Stimulated activated CD8-positive, alpha-beta memory T cell treated with anti-CD3 and anti-CD28 coated beads, Interleukin-4, amount 100 ng/mL, for 48 hours (primary cell): ENCODE measurements around the gene CCDC112.
"Not testable (repeated sequence)": the region's sequence is repeated elsewhere in the genome, so short reads cannot be mapped to it uniquely, and the experiment has no call there.

Experiments
- DNase-seq: peaks from one replicate; pipeline ENCODE4 v3.0.0-alpha.2; 2020

CCDC112 gene

GRCh38 chr5:115296124-115297022, at the start of gene CCDC112:
TSS of gene CCDC112 (minus strand) at chr5:115296654. CDS start at chr5:115296543, 111 bp downstream.
- DNase-seq = peak; percentile 86

DNA sequence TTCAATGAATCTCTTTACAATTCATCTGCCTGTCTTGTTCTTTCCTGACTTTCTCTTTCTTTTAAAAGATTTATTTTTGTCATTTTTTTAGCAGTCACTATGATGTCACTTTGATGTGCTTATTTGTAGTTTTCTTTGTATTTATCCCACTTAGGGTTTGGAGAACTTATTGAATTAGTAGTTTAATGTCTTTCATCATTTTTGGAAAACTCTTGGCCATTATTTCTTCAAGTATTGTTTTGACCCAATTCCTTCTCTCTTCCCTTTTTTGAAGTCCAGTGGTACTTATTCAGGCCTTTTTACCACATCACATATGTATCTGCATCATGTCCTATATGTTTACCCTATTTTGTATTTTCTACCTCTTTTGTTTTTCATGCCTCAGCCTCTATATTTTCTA, 48.9 kb upstream of the CCDC112 start:
- no peak for DNase-seq

DNA sequence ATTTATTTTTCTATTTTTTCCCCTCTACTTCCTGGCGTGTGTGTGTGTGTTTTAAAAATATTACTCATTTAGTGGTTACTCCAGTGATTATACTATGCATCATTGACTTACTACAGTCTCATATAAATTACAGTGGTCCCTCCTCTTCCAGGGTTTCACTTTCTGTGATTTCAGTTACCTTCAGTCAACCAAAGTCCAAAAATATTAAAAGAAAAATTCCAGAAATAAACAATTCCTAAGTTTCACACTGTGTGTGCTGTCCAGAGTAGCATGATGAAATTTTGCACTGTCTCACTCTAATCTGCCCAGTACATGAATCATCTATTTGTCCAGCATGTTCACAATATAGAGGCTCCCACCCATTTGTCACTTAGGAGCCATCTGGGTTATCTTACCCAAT, 47.4 kb upstream of the CCDC112 start:
- DNase-seq = no peak

DNA sequence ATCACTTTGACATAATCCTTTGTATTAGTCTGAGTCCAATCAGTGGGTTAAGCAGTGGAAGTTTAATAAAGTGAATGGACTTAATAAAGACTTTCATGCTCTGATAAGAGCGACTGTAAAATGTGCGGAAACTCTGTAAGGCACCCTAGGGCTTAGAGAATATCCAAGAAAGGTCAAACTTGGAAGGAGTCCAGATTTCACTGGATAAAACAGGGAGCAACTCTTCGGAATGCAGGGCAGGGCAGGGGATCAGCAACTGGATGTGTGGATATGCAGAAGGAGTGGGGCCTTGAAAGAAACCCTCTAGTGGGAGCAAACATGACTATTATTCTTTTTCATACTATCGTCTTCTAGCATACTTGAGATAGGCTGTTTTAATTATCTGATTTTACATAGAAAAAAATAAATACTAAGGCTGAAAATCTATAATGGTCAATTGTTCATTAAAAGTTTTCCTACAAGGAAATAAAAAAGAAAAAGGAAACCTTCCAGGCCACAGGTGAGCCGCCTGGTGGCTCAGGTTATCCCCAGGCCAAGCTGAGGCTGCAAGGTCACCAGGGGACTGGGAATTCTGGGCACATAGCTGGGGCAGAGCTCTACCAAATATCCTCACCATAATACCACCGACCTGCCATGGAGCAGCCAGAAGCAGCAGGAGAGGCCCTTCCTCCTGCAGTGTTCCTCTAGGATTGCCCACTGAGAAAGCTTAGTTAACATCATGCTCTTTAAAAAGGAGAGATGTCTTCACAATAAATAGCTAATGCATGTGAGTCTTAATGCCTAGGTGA, 46.3 kb upstream of the CCDC112 start:
- DNase-seq = no peak

- no peak for DNase-seq
Observed at GRCh38 chr5:115341745-115342144, 45.3 kb upstream of the CCDC112 start.

DNA sequence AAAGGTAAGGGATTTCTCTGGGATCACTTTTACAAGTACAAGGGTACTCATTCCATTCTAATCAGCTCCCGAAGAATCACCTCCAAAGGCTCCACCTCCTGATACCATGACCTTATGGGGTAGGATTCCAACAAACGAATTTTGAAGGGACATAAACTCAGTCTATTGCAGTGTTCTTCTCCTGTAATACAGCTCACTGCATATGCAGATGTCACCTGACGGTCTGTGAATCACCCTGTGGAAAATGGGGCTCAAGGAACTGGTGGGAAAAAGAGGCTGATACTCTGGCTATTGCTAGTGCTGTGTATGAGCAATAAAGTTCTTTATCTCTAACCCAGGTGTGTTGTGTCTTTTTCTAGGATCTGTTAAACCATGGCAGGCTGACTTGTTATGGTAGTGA, 42.4 kb upstream of the CCDC112 start:
- no peak for DNase-seq

GRCh38 chr5:115337882-115338281, 41.4 kb upstream of the CCDC112 start:
- DNase-seq = no peak

DNA sequence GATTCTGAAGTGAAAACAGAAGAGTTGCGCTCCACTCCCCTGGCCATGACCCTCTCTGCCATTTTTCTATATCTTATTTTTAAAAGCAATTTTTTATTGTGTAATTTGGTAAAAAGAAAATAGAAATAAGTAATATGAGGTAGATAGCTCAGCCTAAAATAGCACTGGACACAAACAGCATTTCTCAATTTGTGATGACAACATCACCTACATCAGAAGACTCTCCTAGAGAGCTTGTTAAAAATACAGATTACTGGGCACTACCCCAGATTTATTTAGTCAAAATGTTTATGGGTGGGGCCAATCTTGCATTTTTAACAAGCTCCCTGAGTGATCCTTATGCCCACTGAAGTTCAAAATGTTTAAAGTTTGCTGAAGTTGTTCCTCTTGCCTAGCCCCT, 40.5 kb upstream of the CCDC112 start:
- DNase-seq = no peak

DNA sequence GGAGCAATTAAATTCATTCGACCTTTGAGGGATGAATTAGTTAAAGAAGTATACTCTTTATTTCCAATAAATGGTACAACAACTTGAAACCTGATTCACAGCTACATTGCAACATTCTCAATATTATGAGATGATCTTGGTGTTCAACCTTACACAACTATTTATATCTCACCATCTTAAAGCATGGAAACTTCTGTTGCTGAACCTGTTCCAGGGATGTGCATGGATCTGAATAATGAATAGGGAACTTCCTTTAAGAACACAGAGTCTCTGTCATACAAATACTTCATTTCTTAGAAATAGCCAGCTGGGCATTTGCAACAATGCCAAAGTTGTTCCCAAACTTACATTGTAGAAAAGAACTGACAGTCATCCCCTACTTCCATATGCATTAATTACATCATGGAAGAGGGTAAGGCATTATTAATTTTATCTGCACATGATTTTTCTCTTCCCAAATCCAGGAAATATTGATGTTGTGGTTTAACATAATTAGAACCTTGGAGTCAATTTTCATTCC, 39.8 kb upstream of the CCDC112 start:
- no peak for DNase-seq

GRCh38 chr5:115335301-115335700, 38.8 kb upstream of the CCDC112 start:
- DNase-seq = no peak

DNA sequence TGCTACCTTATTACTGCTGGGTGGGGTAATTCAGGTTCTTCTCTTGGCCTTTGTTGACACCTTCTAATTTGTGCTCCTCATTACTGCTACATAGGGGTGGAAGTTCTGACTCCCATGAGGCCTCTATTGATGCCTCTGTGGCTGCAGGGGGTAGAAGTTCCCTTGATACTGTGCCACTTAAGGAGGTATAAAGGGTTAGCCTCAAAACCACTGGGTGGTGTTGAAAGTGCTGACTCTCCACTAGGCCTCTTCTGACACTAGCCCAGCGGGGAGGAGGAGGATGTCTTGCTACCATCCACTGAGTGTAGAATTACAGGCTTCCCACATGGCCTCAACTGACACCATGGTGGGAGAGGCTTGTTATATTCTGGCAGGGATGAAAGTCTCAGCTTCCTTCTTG, 36.7 kb upstream of the CCDC112 start:
- no peak for DNase-seq

DNA sequence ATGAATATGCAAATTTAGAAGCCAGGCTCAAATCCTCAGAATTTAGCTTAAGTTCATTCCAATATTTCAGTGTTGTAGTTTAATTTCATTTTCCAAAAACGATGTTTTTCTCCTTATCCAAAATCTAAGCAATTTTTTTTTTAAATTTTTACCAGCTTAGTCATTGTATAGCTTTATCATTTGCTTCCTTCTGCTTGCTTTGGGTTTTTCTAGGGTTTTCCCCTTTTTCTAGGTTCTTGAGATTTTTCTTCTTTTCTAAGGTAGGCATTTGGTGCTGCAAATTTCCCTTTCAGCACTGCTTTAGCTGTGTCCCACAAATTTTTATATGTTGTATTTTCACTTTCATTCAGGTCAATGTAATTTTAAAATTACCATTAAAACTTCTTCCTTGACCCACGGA, 34.4 kb upstream of the CCDC112 start:
- DNase-seq = no peak

GRCh38 chr5:115329475-115329874, 33.0 kb upstream of the CCDC112 start:
- DNase-seq = no peak

DNA sequence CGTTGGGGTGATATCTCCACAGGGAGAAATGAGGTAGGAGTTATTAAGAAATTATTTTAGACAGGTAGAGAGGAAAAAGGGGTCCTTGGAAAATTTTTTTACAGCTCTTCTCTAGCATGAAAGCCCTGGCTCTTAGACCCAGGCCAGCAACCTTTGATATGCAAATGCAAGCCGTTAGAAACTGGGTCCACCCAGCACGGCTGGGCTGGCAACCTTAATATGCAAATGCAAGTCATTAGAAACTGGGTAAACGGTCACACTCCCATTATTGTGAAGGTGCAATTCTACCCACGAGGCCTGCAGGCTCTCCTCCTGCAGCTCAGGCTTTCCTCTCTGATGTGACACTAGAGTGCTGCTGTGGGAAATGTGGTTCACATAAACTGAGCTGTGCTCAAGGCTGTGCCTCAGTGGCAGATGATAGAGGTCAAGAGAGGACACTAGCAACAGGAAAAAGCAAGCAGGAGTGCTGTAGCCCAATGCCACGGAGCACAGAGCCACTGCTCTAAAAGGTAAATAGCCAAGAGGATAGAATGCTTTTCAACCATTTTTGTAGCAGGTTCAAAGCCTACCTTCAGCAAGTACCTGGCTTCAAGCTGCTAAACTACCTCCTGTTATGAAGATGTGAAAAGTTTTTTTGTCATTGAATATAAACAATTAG, 32.3 kb upstream of the CCDC112 start:
- not testable (repeated sequence) for DNase-seq

GRCh38 chr5:115325296-115325959, 29.0 kb upstream of the CCDC112 start:
- DNase-seq = no peak

DNA sequence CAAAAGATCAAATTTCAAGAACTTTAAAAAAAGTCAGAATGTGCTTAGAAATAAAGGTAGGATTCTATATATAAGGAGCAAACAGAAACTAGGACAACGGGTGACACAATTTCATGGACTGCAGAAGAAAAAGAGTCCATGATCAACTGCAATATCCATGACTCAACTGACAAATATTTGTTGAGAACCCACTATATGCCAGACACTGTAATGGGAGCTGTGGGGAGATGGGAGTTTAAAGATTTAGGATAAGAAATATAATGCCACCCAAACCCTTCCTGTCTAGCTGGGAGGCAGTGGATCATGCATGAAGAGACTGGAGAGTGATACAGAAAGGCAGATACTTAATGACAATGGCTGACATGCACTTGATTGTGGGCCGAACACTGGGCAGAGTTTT, 27.6 kb upstream of the CCDC112 start:
- no peak for DNase-seq

- DNase-seq = no peak
Observed at GRCh38 chr5:115322729-115323128, 26.3 kb upstream of the CCDC112 start.

DNA sequence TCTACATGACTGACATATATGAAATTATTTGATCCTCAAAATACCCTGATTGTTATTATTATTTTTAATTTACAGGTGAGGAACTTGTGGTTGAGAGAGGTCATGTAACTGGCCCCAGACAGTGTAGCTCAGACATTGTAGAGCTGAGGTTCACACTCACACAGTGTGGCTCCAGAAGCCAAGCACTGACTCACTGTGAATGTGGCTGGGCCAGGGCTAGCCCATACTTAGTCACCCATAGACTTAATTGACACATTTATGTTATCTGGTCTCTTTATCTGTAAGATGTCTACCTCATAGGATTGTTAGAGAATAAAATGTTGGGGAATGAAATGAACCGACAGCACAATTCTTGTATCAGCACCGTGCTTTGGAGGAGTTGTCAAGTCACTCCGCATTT, 24.9 kb upstream of the CCDC112 start:
- DNase-seq = no peak

DNA sequence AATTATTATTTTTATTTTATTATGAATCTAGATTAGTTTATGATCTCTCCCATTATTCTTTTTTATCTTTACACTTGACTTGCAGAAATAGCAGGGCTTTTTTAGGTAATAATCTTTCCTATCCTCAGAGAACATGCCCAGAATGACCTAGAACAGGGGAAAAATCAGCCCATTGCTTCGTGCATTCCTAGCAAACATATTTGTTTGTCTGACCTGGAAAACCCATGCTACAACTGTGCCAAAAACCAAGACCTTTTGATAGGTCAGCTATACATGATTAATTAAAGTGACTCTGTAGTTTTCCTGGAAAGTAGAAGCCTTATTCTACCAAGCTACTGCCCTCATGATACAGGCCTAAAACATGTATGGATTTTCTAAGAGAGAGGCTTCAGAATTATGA, 24.1 kb upstream of the CCDC112 start:
- no peak for DNase-seq

- no peak for DNase-seq
Observed at GRCh38 chr5:115320006-115320405, 23.6 kb upstream of the CCDC112 start.

GRCh38 chr5:115319007-115319406, 22.6 kb upstream of the CCDC112 start:
- DNase-seq = no peak

GRCh38 chr5:115317736-115318135, 21.3 kb upstream of the CCDC112 start:
- no peak for DNase-seq

GRCh38 chr5:115317320-115317719, 20.9 kb upstream of the CCDC112 start:
- DNase-seq = no peak
